OCI-LY3 (cell line): ENCODE data around the gene ASS1.

Experiments used
- EZH2phosphoT487 ChIP-seq: fragments of 200-600 bp; shearing (Covaris generic); IDR thresholded peaks from 2 replicates; pipeline ENCODE4 v1.6.1; 2018; ENCODE audit warnings: antibody characterized with exemption, mixed run types, low read depth
- TF ChIP-seq, protein P1 (sequence below): fragments of 200-600, 300-600 bp; sonication (generic); IDR thresholded peaks from 2 replicates; pipeline ENCODE4 v1.5.1; 2014; ENCODE audit warnings: antibody characterized with exemption, low read length, low read depth

DNA sequence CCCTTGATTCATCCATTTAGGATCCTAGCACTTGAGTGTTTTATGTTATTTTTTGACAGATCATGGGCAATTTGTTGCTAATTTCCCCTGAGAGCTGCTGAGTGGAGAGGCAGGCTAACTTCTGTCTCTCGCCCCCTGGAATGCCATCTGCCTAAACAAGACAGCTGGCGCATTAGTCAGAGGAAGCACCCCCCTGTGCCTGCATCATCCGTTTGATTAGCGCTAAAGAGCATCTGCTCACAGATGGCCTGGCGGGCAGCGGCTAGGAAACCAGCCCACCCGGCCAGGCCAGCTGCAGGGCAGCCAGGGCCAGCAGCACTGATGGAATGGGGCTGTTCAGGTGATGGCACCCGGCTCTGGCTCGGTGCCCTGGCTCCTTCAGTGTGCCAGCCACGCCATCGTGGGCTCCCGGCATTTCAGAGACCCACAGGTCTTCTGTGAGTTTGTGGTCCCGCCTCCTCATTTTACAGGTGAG lies 22.9 kb upstream of the ASS1 start:
- no peak for TF ChIP-seq EZH2phosphoT487
- TF ChIP-seq, protein P1, sequence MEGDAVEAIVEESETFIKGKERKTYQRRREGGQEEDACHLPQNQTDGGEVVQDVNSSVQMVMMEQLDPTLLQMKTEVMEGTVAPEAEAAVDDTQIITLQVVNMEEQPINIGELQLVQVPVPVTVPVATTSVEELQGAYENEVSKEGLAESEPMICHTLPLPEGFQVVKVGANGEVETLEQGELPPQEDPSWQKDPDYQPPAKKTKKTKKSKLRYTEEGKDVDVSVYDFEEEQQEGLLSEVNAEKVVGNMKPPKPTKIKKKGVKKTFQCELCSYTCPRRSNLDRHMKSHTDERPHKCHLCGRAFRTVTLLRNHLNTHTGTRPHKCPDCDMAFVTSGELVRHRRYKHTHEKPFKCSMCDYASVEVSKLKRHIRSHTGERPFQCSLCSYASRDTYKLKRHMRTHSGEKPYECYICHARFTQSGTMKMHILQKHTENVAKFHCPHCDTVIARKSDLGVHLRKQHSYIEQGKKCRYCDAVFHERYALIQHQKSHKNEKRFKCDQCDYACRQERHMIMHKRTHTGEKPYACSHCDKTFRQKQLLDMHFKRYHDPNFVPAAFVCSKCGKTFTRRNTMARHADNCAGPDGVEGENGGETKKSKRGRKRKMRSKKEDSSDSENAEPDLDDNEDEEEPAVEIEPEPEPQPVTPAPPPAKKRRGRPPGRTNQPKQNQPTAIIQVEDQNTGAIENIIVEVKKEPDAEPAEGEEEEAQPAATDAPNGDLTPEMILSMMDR: no peak
